GM21619 (cell line): ENCODE measurements around the gene EFNB2.
A peak's percentile ranks its signal among the peaks of the same experiment; 100 is the strongest.

Experiments
- ATAC-seq: cut with Tn5 transposase; IDR thresholded peaks from one replicate; pipeline ENCODE4 v1.9.1; 2021; ENCODE audit not compliant: unreplicated experiment

The EFNB2 gene

DNA sequence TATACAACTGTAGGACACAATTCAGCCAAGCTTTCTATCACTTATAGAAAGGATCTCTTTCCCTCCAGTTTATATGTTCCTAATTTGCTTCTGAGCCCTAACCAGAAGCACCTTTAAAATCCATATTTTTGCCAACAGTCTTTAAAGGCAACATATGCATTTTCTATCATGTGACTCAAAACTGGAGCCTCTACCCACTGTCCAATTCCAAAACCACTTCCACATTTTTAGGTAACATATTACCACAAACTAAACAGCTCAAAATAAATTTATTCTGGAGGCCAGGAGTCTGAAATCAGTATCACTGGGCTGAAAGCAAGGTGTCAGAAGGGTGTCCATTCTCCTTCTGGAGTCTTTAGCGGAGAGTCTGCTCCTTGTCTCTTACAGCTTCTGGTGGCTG is 15.9 kb upstream of the EFNB2 start:
- no peak for ATAC-seq

DNA sequence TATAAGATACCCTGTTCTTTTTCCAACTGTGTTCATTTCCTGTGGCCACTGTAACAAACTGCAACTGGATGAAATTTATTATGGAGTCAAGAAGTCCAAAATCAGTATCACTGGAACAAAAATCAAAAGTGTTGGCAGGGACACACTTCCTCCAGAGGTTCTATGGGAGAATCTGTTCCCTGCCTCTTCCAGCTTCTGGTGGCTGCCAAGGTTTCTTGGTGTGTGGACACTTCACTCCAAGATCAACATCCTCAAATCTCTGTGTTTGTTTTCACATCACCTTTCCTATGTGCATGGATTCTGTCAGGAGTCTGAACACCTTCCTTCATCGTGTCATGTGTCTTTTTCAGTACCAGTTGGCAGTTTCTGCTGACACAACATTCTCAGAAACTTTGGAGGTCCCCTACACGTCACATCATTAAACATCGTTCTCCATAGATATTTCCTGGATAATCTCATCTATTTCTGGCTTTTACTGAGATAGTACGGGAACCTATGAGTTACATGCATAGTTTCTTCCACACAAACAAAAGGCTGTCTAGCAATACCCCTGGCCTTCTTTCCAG is 15.2 kb upstream of the EFNB2 start:
- no peak for ATAC-seq

DNA sequence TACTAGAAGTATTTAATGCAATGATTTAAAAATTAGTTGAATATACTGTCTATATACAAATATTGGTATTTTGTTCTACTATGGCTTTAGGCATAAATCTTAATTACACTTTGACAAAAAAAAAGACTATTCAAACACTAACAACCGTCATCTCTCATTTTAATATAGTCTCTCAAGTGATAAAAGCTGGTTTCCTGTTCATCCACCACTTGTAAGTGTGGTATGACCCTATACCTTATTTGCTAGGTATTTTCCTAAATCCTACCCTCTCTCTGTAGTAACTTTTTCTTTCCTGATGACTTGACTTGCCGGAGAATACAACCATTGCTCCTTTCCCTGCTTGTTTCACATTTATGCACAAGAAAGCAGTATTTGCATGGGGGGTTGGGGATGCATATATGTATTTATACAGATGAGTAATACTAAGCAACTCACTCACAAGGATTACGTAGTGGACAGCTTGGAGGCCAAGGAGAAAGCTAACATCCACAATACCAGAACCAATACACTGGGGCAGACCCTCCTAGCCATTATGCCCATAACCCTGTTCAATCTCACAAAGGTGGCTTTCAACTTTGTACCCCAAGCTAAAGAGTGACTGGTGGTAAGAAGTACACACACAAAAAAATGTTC is 12.7 kb upstream of the EFNB2 start:
- no peak for ATAC-seq

DNA sequence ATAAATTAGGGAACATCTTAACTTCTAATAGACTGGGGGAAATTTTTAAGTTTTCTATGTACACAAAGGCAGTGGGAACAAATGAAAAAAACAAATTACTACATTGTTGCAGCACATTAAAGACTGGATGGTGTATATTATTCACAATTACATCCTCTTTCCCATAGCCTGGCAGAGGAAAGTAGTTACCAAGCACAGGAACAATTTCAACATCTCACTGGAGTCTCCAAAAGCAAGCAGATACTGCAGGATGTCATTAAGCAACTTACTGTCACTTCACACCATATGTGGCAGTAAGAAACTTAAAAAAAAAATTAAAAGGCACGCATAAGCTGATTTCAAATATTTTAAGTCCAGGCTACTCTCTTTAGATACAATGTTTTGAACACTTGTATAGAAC is 6.4 kb upstream of the EFNB2 start:
- no peak for ATAC-seq

DNA sequence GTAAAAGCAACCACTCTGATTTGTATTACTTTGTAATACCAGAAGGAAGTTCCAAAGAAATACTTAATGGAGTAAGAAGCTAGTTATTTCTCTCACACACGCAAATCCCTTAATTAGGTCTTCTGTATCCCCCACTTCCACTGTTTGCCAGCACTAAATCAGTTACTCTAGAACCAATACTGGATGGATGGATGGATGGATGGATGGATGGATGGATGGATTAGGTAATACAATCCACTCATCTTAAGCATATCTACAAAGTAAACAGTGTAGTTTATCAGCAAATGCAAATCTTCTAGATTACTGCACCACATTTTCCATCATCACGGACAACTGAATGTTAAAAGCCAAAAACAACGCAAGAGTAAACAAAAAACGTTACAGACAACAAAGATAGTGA is 5.2 kb upstream of the EFNB2 start:
- no peak for ATAC-seq

DNA sequence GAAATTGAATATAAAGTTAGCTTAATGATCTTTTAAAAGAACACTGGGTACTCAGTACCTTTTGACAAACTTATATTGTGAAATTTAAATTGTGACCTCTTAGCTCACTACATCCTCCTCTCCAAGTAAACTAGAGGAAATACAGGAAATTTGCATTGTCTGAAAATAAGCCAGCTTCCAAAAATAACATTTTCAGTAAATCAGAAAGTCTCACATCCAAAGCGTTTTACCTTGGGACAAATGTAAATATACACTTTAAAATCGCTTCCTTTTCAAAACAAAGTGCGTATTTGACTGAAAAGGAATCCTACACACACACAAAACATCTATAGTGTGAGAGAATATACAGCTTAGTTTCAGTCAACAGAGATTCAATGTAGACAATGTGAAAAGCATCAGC is 2.1 kb upstream of the EFNB2 start:
- no peak for ATAC-seq

DNA sequence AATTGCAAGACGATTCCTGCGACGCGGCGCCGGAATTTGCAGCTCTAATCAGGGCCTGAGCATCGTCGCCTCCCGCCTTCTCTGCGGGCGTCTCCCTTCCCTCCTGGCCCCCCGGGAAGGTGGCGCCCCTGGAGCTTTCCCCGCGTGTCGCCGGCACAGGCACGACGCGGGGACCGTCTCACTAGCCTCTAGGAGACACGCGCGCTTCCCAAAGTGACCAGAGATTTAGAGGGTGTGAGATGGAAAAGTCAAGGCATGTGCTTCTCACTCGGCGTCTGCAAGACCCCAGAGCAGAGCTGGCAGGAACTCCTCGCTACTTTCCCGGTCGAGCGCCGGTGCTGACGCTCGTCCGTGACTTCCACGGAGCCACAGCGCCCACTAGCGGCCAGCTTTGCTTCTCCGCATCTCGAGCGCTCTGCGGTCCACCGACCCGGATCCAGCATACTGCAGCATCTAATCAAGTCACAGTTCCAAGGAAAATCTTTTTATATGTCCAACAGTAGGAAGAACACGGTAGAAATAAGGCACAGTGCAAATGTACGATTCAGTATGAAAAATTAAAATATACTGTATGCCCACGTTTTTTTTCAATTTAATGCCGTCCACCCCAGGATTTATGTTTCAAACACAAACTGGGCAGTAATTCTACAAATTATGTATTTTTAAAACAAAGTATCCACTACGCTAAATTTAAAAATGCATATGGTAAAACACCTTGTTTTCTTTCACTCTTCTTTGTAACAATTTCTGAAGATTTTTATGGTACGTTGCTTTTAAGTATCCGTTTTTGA is 977 bp upstream of the EFNB2 start:
- peak; percentile 39 for ATAC-seq

DNA sequence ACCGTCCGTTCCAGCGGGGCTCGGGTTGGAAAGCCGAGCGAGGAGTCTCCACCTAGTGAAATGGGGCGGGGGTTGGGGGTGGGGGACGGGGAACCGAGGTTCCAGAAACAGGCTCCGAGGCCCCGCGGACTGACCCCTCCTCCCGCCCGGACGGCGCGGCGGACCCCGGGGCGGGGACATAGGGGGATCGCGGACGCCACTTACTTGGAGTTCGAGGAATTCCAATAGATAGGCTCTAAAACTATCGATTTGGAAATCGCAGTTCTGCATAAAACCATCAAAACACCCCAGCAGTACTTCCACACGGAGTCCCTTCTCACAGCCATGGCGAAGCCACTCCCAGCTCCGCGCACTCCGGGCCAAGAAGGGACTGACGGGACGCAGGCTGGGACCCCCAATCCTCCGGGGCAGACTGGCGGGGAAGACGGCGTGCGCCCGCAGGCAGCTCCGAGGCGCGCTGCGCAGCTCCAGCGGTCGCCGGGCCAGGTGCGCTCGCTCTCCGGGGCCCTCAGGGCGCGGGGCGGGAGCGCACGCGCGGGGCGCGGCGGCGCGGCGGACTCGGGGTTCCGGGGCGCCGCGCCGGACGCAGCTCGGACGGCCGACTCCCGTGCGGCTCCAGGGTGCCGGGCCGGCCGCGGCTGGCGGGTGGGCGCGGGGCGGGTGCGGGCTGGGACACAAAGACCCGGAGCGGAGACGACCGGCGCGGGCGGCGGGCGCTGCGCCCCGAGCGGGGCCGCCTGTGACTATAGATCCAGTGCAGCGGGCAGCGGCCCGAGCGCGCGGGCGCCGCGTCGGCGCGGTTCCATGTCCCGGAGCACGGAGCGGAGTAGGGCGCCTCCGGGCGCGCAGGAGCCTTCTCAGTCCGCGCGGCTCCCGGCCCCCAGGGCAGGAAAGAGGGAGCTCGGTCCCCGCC is 567 bp downstream of the EFNB2 start:
- peak; percentile 25 for ATAC-seq

DNA sequence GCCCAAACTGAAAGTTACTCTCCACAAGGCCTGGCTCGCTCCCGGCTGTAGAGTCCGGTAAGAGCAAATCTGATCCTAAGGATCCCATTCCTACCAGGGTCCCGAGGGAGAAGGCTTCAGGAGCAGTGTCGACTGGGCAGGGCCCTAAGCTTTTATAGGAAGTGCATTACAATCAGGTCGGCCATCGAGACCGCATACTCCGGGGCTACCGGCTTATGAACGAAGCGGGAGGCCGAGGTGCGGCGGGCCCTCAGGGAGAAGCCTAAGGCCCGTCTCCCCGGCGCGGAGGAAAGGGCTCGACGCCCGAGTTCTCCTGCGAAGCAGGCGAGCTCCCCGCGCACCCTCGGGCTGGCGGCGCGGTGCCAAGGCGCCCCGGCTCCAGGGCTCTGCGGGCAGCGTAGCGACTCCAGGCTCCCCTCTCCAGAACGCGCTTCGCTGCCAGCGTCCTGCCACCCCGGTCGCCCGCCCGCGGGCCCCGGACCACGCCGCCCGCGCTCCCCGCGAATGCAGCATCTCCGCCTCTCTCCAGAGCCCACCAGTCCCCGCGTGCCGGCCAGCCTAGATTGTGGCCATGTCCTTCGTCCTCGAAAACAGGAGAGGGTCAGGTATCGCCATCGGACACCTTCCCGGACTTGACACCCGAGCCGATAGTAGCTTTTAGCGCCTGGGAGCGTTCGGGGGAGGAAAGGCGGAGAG is 1.4 kb downstream of the EFNB2 start:
- ATAC-seq = no peak

DNA sequence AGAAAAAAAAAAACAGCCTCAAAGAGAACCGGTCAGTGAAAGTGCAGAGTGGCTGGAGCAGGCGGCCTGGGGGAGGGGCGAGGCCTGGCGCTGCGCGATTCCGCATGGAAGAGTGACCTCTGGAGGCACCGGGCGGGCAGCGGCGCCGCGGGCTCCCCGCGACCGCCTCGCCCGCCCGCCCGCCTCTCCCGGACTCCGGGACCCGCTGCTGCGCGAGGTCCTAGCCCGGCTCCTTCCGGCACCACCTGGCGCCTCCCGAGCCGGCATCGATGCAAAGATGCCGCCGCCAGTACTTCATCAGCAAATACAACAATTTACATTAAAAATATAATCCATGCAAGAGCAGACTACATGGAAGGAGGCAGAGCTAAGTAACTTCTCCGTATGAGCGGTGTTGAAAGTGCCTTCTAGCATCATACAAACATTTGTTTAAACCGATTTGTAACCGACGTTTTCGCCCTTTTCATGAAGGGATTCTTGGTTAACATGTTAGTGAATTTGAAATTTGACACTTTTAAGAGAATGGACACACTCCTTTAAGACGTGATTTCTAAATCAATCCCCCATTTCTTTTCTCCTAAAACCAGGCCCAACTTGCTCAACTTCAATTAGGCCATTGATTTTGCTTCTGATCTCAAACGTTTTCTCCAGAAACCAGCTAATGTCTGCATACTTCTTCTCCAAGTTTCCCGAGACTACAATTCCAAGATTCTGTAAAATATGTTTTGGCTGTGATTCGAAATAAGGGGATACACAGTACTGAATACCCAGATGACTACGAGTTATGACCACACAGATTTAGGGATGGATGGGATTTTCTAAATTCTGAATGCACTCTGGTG is 2.1 kb downstream of the EFNB2 start:
- ATAC-seq = no peak

DNA sequence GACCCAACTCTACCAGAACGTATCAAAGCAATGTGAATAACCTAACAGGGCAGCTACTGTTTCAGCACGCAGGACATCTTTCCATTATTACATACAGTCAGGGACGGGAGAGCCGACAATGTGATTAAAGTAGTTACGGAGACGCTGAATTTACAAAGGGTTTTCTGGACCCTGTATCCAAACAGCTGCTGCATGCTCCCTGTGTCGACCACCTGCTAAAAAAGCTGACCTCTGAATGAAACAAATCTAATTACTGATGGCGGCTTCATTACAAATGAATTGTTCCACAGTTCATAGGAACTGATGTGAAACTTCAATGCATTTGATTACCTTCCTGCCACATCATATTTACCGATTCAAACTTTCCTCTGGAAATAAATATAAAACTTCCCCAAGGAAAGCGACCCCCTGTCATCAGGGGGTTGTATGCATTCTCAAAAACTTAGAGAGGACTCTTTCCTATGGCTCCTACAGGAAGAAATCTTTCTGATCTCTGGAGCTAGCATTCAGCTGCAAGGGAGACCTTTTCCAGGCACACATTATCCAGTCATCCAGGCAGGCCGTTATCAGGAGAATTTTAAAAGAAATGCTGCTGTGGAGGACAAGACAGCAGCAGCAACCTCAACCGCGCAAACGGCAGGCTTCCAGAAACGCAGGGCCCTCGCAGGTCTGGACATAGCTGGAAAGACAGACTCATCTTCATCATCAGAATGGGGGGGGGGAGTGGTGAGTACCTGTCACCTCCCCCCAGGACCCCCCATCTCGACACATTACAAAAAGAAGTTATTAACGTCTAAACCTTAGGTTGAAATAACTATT is 3.1 kb downstream of the EFNB2 start:
- ATAC-seq = no peak

DNA sequence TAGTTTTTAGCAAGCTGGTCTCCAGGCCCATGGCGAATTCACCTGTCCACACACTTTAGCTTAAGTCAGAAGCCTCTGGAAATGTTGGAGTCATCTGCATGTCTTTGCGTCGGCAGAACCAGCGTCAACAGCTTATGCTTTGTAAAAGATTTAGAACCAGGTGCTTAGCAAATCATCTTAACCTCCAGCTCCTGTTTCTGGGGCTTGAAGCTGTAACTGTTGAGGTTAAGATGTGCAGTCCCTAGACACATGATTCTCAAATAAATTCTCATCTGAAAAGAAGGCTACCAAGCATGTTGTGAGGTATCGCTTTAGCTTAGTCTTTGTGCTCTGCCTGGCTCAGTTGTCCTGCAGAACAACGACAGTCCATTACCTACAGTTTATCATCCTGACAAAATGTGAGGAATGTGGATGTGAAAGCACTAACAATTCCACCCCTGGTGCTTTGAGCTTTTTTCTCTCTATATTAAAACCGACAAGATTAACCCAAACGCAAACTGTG is 4.4 kb downstream of the EFNB2 start:
- no peak for ATAC-seq

DNA sequence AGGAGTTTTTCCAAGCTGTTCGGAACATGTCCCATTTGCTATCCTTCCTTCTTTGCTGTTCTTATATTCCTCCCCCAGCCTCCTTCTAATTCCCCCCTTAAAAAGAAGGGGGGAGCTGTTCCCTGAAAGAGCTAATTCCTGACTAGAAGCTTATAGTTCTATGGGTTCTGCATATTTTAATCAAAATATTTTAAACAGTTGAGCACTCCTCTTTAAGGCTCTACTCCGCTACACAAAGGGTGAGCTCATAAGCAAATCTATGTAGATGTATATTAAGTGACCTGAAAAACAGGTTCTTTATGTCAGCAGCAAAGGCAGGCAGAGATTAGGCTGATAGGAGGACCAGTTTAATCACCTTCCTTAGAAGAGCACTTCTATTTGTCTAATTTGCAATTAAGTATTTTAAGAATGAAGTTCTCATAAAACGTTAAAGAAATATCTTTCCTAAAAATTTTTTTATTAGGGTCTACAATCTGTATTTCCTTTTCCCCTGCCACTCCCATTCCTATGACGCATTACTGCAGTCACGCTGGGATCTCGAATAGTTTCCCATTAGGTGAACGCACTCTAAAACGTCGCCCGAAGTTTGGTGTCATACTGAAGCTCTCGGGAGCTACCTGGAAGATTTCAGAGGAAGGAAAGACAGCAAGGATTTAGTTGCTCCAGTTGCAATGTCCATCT is 5.2 kb downstream of the EFNB2 start:
- no peak for ATAC-seq

DNA sequence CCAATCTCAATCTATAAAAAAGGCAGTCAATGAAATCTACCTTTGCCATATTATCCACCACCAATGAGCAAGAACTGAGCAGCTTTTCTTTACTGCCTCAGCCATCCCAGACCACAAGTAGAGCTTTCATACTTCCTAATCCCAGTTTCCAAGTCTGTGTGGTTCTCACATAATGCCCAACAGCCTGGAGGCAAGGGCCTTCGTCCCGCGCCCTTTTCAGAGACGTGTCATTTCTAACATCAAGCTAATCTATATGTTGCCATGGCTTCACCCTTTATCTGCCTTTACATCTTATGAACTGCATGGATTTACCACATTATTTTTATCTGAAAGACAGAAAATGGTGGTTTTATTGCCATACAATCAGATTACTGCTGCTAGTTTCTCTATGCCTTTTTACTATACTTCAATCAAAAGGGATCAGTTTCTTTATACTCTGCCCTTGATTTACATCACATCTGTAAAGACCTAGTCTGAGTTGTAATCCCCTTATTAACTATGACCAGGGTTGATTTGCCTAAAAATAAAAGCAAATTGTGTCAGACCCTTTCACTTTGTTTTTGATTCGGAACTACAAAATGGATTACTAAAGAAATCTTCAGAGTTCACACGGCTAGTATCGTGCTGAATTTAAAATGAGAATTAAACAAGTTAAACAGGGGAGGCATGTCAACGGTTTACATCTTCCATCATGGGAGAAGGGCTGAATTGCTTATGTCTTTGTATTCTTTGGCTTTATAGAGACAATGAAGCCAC is 5.9 kb downstream of the EFNB2 start:
- no peak for ATAC-seq

DNA sequence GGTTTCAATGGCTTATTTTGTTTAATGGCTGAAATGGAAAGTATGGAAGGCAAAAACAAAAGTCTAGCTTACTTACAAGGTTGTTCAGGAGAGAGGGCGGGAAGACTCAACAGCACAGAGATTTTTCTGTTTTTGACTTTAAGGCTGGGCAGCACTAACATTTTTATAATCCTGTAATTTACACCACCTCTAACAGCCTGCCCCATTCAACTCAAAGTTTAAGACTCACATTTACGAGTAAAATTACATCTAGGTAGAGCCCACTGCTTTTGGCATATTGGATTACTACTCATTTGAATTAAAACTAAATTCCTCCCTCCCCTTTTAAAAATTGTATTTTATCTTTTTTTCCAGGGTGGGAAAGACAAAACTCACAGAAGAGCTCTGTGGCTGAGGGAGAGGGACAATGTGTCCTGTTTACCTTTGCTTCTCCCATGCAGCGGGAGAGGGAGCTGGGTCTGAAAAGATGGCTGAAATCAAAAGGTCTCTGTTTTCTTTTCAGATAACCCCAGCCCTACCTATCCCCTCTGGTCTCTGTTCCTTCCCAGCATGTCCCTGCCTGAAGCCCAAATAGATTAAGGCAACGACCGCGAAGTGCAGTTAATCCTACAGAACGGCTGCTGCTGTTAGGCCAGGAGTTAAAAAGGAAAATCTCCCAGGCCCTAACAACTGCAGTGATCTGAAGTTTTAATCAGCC is 6.6 kb downstream of the EFNB2 start:
- ATAC-seq = no peak

DNA sequence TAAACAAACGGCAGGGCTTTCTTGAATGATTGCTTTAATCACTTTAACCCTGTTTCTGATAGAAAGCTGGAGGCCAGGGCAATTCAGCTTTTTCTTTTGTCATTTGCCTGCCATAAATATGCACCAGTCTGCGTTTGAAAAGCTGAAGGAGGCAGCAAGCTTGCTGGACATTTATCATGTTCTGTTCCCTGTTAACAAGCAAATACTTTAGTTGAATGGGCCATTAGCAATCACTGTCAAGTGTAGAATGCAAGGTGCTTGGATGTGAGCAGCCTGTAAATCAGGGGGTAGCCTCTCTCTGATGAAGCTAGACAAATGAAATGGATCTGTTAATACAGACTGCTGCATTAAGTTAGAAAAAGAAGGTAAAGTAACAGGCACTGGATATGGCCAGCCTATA is 7.6 kb downstream of the EFNB2 start:
- no peak for ATAC-seq

DNA sequence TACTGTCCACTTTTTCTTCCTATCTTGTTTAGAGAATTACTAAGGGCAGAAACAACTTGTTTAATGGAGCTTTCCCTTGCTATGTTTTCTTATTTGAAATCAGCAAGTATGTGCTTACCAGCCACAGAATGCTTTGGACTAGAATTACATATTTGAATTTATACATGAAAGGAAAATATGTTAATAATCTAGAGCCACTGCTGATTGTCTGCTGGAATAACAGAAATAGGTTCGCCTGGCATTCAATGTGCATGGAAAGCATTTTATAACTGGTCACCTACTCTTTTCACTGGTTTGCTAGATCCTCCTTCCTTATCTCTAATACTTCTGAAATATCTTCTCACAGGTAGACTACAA is 8.0 kb downstream of the EFNB2 start:
- no peak for ATAC-seq
